HTERT RPE-1 (cell line): ENCODE measurements around the gene MAPKAPK2.
"Not testable (repeated sequence)": the region's sequence is repeated elsewhere in the genome, so short reads cannot be mapped to it uniquely, and the experiment has no call there.

ENCODE experiments used
- in situ Hi-C: fragments of 300-500 bp; cut with MboI; formaldehyde crosslinking; loops from 4 replicates; pipeline ENCODE4 v1.14.3; 2020; ENCODE audit warnings: low sequenced_read_pairs

MAPKAPK2 gene

DNA sequence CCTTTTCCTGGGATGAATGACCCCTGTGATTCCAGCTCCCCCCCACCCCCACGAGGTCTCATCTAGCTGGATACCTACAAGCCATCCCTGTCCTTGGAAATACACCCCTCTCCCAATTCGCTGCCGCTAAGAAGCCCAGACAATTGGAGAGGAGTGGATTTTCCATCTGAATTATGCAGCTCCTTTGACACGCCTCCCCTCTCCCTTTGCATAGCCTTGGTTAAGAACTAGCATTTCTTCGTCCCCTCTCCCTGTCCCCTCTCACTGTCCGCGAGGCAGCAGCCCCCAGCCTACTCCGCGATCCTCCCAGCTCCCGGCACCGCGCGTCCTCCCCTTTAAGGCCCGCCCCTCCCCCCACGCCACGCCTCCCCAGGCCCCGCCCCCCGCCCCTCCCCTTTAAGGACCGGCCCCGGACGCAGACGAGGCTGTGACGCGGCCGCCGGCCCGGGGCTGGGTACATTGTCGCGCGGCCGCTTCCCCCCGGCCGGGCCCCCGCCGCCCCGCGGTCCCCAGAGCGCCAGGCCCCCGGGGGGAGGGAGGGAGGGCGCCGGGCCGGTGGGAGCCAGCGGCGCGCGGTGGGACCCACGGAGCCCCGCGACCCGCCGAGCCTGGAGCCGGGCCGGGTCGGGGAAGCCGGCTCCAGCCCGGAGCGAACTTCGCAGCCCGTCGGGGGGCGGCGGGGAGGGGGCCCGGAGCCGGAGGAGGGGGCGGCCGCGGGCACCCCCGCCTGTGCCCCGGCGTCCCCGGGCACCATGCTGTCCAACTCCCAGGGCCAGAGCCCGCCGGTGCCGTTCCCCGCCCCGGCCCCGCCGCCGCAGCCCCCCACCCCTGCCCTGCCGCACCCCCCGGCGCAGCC lies at the start of gene MAPKAPK2:
TSS of gene MAPKAPK2 (plus strand) at position 428 of the 856 bp plus-strand sequence. CDS start at position 753, 325 bp downstream.
- in situ Hi-C loops, result no loop called here

DNA sequence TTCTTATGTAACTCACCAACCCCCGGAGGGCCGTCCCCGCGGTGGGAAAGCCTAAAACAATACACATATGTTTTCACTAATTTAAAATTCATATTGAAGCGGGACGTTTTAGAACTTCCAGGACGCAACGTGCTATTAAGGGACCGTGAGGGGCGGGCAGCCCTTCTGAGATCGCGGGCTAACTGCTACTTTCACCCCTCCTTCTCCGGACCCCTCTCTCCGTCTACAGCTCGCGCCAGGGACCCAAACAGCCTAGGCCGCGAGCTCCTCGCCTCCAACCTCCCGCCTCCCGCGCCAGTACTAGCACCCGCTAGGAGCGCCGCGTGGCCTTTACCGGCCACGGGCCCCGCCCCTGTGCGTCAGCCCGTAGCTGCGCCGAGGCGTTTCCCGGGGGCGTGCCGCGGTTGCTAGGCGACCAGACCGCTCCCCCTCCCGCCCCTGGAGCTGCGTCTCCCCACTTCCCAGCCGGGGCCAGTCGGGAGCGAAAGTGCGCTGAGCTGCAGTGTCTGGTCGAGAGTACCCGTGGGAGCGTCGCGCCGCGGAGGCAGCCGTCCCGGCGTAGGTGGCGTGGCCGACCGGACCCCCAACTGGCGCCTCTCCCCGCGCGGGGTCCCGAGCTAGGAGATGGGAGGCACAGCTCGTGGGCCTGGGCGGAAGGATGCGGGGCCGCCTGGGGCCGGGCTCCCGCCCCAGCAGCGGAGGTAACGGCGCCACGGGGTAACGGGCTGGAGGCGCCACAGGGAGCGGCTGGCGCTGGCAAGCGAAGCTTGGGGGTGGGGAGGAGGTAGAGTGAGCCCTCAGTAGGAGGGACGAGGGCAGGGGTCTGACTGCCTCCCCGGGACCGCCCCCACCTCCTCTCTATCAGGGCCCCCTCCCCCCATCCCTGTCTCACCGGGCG lies 49.4 kb upstream of the MAPKAPK2 start, which contains the start of gene DYRK3:
TSS of gene DYRK3 (plus strand) at position 457 of the 898 bp plus-strand sequence. CDS start at position 625, 168 bp downstream.
- in situ Hi-C loops, result no loop called here

DNA sequence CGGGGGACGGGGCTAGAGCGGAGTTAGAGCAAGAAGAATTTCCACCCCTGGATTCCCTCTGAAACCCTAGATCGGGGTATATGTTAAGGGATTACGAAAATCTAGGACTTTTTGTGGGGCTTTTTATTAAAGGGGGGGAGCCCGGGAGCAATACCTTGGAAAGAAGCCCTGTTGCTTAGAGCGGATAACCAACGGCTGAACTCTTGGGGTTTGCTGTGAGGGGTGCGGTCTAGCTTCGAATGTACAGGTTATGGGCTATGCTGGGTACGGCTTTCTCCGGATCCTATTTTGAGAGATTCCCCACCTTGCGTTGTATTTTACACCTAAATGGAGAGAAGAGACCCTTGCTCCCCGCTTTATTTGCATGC lies 48.7 kb upstream of the MAPKAPK2 start:
- in situ Hi-C loops, result no loop called here

DNA sequence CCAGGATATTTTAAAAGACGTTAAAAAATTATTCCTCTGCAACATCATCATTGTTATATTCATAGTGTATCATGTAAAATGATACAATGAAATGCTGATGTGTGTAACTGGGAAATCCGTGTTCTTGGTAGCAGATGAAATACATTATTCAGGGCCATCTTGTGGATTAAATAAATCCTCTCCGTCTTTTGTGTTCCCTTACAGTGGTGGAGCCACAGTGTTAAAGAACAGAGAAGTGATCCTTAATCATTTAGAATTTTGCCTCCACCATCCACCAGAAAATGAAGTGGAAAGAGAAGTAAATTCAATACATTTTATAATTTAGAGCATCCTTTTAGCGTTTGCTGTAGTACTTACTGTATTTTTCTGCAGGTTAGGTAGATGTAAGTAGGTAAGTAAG lies 48.0 kb upstream of the MAPKAPK2 start:
- in situ Hi-C loops, result no loop called here

DNA sequence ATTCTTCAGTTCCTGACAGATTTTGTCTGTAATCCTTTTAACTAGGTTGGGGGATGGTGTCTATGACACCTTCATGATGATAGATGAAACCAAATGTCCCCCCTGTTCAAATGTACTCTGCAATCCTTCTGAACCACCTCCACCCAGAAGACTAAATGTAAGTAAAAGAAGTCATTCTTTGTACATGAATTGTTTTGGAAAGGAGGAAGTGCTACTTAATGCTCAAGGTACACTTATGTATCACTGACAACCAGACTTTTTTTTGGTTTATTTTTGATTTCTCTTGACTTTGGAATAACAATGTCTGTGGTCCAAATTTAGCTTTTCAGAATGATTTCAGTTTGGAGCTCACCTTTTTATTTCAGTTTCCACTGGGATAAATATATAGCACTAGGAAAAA lies 47.1 kb upstream of the MAPKAPK2 start:
- in situ Hi-C loops, result no loop called here

DNA sequence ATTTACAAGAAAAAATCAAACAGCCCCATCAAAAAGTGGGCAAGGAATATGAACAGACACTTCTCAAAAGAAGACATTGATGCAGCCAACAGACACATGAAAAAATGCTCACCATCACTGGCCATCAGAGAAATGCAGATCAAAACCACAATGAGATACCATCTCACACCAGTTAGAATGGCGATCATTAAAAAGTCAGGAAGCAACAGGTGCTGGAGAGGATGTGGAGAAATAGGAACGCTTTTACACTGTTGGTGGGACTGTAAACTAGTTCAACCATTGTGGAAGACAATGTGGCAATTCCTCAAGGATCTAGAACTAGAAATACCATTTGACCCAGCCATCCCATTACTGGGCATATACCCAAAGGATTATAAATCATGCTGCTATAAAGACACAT lies 42.6 kb upstream of the MAPKAPK2 start:
- in situ Hi-C loops, result not testable (repeated sequence)

DNA sequence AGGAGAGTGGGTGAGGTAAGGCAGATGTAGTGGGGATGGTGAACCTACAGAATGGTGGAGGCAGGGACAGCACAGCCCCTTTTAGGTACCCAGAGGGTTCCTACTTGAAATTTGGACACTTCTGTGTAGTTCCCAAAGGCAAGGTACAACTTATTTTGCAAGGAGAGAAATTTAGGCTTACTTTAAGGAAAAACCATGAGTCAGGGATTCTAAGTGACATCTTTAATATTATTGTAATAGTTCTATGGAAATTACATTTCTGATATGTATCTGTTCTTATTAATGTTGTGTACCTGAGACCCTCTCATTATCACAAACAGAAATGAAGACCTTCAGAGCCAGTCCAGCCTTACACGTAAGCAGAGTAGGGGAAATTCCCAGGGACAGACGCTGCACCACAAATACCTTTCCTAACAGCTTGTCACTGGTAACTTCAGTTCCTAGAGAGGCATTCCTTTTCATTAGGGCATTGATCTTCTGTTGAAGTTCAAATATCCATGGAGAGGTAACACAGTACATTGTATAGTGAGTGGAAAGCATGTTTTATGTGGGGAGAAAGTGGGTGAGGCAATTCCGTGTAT lies 41.5 kb upstream of the MAPKAPK2 start:
- in situ Hi-C loops, result no loop called here

DNA sequence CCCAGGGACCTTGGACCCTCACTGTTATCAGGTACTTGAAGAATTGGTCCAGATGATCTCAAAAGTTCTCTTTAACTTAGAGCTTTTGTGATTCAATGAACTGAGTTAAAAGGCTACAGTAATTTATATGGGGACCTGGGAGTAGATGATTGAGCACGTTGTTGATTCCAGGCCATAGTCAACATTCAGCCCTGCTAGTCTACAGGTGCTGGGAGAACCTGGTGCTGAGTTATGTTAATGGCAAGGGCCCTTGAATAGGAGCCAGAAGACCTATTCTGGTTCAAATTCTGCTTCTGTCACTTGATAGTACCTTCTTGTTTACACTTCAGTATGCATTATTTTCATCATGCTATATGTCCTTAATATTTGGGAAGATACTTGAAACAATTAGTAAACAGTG lies 38.2 kb upstream of the MAPKAPK2 start:
- in situ Hi-C loops, result no loop called here

DNA sequence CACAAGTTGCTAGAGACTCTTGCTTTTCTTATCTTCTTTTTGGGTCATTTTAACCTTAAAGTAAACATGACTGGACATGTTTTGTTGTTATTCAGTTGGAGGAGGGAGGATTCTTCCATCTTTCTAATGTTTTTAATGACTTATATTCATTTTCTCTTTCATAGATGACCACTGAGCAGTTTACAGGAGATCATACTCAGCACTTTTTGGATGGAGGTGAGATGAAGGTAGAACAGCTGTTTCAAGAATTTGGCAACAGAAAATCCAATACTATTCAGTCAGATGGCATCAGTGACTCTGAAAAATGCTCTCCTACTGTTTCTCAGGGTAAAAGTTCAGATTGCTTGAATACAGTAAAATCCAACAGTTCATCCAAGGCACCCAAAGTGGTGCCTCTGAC lies 37.5 kb upstream of the MAPKAPK2 start:
- in situ Hi-C loops, result no loop called here

DNA sequence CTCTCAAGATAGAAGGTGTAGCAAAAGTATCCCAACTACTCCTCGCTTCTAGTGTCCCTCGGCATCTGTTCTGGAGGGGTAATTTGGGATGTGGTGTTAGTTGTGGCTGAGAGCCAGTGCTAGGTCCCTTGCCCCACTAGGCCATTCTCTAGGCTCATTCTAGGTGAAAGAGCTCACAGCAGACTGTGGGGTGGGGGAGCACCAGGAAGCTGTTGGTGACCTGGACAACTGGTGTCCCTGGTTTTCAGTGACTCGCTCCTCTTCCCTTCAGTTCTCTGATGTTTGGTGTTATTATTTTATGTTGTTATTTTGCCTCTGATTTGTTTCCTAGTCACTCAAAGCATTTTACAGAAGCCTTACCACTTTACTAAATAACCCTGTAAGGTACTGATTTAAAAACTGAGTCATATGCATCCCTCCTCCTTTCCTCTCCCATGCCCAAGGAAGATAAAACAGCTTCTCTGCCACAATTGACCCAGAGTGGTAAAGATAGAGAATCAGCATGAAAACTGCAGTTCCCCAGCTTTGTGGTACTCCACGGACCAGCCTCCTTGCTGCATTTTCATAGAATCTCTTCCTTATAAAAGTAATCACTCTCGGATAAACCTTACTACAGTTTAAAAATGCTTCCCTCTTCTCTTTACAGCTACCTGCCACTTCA lies 35.3 kb upstream of the MAPKAPK2 start:
- in situ Hi-C loops, result no loop called here

DNA sequence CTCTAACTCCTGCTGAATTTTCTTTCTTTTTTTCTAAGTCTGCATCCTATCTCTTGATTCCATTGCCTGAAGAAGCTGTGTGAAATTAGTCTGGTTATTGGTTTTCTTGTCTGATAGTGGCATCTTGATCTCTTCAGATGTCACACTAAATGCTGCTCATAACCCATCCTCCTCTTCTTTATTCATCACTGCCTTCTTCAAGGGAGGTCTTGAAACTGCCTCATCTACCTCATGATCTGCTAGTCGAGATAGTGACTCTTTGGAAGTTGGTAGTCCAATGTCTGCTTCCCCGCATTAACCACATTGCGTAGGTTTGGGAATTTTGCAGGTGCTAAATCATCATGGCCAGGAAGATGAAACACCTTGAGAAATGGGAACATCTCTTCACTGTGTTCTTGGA lies 33.7 kb upstream of the MAPKAPK2 start:
- in situ Hi-C loops, result no loop called here

DNA sequence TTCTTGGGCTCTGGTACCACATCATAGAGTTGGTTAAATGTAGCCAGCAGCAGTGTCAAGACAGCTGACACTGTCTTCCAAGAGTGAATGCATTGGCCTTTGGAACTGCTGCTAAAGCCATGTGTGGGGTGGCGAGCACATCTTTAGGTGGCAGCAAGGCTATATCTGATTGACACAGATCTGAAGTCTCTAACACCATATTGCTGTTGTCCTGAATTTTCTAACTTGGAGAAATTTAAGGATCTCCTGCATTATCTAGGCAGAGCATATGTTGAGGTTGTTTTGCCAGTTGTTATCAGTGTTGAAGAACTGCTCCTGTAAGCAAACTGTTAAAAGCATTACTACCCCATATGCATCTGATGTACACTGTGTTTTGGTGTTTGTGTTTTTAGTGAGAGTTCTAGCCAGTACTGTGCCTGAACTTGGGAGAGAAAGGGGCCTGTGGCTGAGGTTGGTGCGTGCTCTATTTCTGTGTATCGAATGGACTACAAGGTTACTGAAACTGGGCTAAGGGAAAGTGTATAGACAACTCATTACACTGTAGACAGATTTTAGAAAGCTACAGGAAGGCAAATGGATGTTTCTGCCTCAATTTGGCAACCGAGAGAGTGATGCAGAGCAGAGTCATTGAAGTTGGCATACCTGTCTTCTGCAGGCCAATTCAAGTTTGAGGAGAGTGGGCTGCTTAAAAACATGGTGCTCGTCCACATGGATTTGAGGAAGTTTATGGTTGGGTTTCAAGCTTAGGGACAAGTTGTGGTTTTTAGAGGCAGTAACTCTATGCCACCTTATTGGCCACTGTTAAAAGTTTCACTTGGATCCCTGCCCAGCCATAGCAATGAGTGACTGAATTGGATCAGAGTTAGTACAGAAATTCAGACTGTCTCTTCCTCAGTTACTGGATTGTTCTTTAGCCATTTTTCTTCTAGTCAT lies 32.5 kb upstream of the MAPKAPK2 start:
- in situ Hi-C loops, result no loop called here

DNA sequence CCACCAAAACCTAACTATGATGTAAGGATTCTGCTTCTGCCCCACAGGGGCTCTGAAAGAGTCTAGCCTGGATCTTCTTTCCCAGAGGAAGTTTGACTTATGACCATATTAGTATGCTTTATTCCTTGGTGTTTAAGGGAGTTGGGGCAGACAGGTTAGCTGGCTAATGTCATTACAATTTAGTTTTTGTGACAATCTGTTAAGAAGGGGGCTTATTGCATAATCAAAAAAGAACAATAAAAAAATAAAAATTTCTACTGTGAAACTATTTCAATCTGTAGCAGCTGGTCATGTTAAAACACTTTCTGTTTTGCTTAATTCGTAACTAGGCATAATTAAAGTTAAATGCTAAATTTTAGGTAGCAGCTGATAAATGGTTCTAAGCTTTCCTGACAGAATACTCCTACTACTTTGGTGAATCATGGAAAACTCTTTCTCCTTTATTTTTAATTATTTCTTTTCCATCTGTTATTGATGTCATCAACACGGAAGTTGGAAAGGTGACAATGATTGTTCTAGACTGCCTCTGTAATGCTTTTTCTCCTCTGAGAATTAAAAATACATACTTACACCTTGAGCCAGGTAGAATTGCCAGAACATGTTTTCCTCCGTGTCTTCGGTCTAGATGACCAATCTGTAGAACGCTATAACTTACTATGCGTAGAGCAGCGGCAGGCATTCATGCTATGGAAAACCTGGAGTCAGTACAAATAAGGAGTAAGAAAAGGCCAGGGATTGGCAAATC lies 30.8 kb upstream of the MAPKAPK2 start:
- in situ Hi-C loops, result no loop called here

DNA sequence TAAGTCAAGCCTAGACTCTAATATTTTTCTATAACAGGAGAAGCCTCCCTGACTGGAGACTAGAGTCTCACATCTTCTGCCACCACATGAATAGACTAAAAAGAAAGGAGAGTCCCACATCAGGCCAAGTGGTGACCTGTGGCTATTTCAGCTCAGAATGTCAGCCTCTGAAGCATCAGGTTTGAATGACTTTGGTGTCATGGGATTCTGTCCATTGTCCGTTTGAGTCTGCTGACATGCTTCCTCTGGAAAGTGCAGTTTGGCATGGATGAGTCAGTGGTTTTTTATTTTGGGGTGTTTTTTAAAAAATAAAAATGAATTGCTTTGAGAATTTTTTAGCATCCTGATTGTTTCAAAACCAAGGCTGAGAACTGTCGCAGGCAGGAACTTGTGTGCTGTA lies 29.9 kb upstream of the MAPKAPK2 start:
- in situ Hi-C loops, result no loop called here

DNA sequence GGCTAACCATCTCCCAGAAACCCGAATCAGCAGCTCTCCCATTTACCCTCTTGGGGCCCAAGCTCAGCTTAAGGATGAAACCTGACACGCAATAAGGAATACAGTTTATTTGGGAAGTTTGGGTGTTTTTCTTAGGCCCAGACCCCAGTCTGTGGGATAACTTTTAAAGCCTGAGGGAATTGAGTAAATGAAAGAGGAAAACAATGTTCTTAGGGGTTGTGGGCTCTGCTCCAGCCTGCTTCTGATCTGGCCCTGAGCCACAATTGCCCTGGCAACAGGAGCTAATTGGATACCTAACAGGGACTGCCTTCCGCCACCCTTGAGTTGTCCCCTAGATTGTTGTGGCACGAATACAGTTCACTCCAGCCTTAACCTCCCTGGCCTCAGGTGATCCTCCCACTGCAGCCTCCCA lies 29.2 kb upstream of the MAPKAPK2 start:
- in situ Hi-C loops, result no loop called here

DNA sequence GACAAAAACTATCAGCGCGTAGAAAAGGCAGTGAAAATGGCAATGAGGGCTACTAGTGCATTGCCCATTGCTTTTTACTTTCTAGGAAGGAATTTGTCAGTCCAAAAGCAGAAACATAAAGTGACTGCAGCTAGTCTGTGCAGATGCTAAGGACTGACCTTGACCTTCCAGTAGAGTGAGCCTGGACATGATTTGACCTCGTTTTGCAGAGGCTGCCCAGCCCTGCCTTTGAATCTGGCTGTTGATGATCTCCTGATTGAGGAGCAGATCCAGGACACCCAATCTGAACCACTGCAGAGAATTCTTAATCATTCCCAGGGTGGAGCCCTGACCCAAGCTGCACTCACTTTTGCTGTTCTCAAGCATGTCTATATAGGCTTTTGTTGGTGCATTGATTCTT lies 27.8 kb upstream of the MAPKAPK2 start:
- in situ Hi-C loops, result no loop called here

DNA sequence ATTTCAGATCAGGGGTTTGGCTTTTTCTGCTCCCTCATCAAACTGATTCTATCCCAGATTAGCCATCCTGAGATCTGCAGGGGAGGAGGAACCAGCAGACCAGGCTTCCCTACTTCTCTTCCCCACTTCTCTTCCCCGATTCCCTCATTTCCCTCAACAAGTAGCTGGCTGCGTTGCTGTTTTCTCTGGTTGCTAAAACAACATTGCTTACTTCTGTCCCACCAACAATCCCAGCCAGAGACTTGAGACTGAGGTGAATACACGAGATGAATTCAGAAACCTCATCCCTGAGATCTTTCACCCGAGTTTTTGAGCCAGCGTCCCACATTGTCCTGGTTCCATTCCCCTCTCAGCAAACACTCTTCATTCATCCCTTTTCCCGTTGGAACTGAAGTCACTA lies 27.0 kb upstream of the MAPKAPK2 start:
- in situ Hi-C loops, result no loop called here

DNA sequence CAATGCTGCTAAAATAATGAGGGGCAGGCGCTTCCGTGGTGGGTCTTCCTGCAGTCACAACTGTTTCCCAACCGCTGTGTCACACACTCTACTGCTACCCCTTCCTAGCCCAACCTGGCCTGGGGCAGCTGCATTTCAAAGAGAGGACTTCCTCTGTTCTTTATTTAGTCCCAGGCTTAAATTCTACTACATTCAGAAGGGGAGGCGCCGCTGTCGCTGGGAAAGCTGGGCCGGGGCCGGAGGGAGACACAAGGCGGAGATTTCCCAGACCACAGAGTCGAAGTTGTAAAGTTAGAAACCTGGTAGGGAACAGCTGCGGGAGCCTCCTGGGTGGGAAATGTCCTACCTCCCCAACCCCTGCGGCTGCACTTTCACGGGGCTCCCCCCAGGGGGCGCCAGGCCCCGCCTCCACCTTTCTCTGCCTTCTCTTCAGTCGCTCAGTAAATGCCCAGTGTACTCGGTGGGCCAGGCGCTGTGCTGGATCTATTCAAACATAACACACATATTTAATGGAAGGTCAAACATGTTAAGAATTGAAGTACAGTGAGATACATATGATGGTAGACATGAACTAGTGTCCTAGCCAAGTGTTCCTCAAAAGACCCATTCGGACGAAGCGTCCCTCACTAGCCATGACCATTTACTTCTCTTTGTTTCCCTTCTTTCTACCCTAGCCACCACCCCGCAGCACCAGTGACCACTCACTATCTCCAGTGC lies 26.3 kb upstream of the MAPKAPK2 start:
- in situ Hi-C loops, result no loop called here

DNA sequence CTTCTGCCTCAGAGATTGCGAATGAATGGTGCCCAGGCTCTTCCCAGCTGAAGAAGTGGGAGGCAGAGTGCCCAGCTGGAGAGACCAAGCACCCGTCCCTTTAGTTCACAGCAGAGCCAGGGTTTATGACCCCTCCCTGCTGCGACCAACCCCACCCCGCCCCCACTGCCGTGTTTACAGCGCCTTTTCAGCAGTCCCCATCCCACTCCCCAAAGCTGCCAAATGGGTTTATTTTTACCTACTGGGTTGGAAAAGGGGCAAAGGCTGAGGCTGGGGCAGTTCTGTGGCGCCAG lies 25.8 kb upstream of the MAPKAPK2 start:
- in situ Hi-C loops, result no loop called here
